GM21381 (cell line): Measurements from ENCODE around the gene DDX41.
"Not testable (repeated sequence)": the region's sequence is repeated elsewhere in the genome, so short reads cannot be mapped to it uniquely, and the experiment has no call there.

Experiments
- ATAC-seq: cut with Tn5 transposase; IDR thresholded peaks from one replicate; pipeline ENCODE4 v1.9.1; 2021; ENCODE audit warnings: mild to moderate bottlenecking, moderate library complexity; ENCODE audit not compliant: unreplicated experiment

The DDX41 gene

GRCh38 chr5:177516601-177517568, at the start of gene DDX41:
TSS of gene DDX41 (minus strand) at chr5:177516961. CDS start at chr5:177516945, 16 bp downstream.
- ATAC-seq = peak; percentile 78

DNA sequence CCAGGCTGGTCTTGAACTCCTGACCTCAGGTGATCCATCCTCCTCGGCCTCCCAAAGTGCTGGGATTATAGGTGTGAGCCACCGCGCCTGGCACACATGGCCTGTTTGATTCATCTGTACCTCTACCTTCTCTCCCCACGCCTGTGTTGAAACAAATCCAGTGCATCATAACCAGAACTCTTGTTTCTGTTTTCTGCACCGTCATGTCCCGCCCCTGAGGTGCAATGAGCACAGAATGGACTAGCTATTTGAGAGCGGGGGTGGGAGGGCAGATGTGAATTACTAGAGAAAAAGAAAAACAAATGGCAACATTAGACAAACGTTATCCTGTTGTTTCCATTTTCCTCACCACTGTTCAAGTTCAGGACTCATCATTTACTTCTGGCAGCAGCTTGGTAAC, 48.3 kb upstream of the DDX41 start:
- ATAC-seq = no peak

- ATAC-seq = not testable (repeated sequence)
These were observed 42.7 kb upstream of the DDX41 start for GRCh38 chr5:177559446-177559941.

DNA sequence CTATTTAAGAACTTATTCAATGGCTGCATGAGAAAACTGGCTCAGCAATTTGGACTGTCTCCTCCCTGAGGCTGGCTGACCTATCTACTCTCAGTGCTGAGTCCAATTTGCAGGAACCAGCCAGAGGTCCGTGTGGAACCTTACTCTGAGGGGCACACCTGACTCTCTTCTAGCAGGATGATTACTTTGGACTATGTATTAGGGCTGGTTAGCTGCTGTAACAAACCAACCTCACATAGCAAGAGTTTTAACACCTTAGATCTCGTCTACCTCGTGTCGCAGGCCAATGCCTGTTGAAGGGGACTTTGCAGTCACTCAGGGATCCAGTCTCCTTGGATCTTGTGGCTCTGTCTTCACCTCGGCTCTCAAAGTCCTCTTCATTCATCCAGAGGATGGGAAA, 41.0 kb upstream of the DDX41 start:
- no peak for ATAC-seq

DNA sequence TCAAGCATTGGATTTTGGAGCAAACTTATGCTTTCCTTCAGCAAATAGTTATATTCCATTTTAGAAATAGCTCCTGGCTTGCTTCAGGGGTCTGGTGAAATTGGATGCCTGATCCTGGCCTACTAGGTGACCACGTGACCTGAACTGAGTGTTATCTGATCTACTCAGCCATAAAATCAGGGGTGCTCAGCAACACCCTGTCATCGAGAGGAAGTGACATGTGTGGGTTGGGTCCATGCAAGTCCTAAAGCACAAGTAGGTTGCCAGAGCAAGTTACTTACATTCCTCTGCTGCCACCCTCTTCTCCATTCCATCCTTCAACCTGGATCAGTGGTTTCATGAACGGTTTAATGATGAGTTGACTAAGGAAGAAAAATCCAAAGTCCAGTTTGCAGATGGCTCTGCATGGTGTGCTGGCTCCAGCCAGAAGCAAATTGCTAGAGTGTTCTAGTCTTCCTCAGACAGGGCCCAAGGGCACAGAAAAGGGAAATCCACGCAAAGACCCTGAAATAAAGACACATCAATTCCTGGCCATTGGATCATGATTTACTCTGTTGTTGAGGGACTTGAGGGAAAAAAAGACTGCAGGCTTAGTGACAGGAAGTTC, 40.4 kb upstream of the DDX41 start:
- no peak for ATAC-seq

- ATAC-seq = no peak
These were observed 38.9 kb upstream of the DDX41 start for GRCh38 chr5:177555665-177556064.

DNA sequence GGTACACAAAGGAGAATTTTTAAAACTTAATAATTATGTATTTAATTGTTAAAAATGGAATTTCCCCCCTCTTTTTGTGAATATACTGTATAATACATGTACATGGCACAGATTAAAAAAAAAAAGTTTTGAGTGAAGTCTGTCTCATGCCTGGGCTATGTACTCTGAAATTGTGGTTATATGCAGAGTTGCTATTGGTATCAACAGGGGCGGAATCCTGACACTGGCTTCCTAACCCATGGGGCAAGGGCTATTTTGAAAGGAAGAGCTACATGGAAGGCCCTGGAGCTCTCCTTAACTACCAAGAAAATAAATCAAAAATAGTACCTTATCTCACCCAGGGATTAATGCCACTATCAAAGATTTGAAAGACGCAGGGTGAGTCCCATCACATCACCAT, 38.5 kb upstream of the DDX41 start:
- no peak for ATAC-seq

DNA sequence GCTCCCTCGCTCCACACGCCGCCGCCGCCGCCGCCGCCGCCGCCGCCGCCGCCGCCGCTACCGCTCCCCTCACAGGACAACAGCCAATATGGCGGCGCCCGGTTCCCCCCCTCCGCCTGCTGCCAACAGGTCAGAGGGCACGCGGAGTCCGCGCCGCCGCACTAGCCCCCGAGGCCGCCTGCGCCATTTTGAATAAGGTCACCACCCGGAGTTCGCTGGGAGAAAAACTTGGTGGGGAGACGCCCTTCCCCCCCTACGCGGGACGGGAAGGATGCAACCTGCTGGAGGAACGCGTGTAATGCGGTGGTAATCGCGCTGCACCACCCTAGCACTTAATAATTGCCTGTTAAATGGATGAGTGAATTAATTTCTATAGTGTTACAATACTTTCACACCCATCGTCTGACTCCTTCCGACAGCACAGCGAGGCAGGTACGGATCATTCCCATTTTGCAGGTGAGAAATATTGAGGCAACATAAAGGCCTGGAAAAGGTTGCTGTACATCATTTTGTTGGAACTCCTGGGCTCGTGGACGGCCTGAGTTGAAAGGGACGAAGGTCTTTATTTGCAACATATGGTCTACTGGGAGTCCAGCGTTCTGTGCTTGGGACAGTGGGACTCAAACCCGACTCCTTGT, 37.8 kb upstream of the DDX41 start, which contains the start of gene FAM193B:
Gene FAM193B (minus strand): TSS at position 90 of the 638 bp plus-strand sequence. CDS start 105 bp downstream, outside the sequence.
- ATAC-seq = peak; percentile 85

DNA sequence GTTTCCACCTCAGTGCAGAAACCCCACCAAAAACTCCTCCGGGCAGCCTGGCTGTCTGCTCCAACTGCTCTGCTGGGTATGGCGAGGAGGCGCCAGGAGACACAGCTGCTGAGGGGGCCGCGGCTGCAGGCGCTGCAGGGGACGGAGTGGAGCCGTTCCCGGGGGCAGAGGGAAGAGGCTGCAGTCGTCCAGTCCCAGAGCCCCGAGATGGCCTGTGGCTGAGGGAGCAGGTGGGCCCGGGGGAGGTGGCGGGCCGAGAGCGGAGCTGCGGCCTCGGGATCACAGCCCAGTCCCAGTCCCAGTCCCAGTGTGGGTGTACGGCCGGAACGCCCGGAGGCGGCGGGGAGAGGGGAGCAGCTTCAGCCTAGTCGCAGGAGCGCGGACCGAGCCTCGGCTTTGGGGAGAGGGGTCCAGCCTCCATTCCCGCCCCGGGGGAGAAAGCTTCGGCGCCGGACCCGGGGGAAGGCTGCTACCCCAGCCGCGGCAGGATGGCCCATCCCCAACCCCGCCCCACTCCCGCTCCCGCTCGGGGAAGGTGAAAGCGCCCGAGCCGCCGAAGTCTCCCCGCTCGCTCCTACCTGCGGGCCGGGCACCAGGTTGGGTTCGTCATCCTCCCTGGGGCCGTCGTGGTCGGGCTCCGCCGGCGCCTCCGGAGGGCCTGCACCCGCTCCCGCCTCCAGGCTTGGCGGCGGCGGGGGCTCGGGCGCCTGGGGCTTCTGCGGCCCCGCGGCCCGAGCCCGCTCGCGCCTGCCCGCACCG, 37.1 kb upstream of the DDX41 start:
- ATAC-seq = peak; percentile 37

DNA sequence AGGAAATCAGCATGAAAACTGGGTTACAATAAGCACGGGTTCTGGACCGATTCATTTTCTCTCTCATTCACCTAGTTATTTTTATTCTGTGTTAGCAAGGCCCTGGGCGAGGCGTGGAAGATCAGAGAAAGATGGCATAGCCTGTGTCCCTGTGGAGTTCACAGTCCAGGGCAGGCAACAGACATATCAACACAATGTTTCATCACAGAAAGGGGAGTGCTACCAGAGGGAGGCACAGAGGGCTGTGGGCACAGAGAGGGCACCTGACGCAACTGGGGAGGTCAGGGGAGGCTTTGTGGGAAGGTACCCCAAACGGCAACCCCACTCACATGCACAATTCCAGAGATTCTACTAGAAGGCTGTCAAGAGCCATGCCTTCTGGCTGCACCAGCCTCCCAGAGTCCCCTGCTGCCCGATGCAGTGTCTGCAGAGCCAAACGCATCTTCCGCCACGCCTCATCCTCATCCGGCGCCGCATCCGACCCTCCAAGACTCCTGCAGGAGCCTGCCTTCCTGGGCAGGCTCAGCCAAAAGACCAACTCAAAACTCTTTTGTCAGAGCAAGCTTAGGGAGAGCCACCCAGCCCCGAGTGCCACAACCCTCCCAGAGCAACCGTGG, 36.2 kb upstream of the DDX41 start:
- no peak for ATAC-seq

- no peak for ATAC-seq
These were observed 33.4 kb upstream of the DDX41 start for GRCh38 chr5:177550122-177550521.

DNA sequence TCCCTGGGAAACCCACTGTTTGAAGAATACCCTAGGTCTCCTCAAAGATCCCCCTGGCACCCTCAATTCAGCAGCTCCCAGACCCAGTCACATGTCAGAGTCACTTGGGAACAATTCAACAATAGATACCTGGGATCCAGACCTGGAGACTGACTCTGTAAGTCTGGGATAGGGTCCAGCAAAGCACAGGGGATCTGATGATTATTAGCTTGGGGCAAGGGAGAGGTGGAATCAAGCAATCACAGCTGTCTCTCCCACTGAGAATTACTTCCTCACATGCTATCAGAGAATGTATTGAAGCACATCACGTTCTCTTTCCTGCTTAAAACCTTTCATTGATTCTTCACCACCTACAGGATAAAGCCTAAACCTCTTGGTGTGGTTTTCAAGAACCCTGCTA, 31.7 kb upstream of the DDX41 start:
- ATAC-seq = no peak

DNA sequence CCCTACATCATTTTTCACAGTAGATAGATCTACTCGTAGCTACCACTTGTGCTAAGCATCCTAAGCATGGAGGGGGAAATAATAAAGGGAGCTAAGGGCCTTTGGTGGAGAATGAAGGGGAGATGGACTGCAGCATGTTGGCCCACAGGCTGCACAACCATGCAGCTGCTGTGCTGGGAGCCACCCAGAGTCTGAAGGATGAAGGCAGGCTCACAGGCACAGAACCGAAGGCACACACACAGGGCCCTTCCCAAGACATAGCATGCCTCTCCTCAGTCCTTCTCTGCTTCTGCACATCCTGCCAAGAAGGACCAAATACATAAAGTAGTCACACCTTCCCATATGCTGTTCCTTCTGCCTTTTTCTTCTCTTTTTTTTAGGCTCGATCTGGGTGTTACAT, 31.0 kb upstream of the DDX41 start:
- ATAC-seq = no peak

- no peak for ATAC-seq
These were observed 29.5 kb upstream of the DDX41 start for GRCh38 chr5:177546258-177546741.

DNA sequence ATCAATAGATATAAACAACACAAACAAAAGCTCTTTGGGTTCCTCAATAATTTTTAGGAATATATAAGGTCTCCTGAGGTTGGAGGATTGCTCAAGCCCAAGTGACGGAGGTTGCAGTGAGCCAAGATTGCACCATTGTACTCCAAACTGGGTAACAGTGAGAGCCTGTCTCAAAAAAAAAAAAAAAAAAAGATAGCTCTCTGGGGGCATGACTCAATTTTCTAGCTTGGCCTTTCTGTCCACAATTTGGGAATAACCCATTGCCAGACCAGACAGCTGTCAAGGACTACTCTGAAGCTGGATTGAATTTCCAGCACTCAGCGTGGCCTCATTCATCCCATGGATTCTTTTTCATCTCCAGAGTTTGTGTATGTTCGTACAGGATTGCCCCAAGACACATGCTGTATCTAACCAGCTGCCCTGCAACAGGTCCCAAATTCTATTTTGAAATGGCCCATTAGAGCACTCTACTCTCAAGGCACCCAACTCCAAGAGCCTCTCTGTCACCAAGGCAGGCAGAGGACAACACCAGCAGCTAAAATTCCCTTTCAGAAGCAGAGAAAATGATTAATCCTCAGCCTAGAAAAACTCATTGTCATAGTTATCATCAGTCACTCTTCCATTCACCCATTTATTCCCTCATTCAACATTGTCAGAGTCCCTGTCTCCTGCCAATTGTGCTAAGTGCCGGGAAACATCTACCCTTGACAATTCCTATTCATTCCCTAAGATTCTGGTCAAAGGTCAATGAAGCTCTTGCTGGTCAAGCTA, 28.9 kb upstream of the DDX41 start:
- ATAC-seq = no peak

DNA sequence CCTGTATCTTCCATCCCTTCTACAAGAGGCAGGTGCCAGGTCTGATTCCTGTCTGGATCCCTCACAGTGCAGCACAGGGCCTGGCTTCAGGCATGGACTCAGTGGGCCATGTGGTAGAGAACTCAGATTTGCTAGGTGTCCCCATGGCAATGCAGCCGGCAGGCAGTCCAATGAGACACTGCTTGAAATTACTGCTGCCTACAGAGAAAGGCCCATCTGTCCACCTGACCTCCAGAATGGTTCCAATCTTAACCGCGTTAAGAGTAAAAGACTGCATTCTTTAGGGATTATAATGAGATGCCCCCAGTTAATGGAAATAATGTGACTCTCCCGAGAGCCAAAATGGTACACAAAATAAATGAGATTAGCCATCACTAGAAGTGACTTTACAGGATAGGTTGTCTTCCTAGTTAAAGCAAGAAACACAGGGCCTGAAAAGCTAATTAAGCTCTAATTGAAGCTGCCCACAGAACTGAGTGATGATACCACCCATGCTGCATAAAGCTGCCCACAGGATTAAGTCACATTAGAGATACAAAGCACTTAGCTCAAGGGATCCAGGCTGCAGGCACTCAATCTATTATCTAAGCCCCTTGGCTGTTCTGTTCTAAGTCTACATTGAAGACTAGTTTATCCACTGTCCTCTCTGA, 26.2 kb upstream of the DDX41 start:
- ATAC-seq = no peak

GRCh38 chr5:177540438-177540837, 23.7 kb upstream of the DDX41 start:
- ATAC-seq = no peak

GRCh38 chr5:177539411-177539810, 22.6 kb upstream of the DDX41 start:
- ATAC-seq = no peak

GRCh38 chr5:177538876-177539275, 22.1 kb upstream of the DDX41 start:
- no peak for ATAC-seq
